Mammary epithelial cell (primary cell): Measurements from ENCODE around the gene RAB37.

Experiments
- EZH2 ChIP-seq: IDR thresholded peaks from 2 replicates; pipeline ENCODE4 v1.6.1; 2012; ENCODE audit warnings: low read length, inconsistent platforms, borderline replicate concordance
- TF ChIP-seq, protein P1 (sequence below), 2 donors: IDR thresholded peaks in 1 of 2; conservative IDR thresholded peaks in 1 of 2; 2 replicates each; pipeline ENCODE4 v1.5.1; 2011 to 2012; ENCODE audit warnings: inconsistent platforms in 2 of 2, low read length in 2 of 2, mild to moderate bottlenecking in 2 of 2, control low read depth in 1 of 2, low read depth in 1 of 2; ENCODE audit not compliant: insufficient read depth in 1 of 2; ENCODE audit errors: extremely low read depth in 1 of 2

DNA sequence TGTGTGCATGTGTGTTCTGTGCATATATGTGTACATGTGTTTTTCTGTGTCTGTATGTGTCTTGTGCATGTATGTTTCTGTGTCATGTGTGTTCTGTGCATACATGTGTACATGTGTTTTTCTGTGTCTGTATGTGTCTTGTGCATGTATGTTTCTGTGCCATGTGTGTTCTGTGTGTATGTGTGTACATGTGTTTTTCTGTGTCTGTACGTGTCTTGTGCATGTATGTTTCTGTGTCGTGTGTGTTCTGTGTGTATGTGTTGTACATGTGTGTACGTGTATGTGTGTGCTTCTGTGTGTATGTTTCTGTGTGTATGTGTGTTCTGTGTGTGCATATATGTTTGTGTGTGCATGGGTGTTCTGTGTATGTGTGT, 8.4 kb upstream of the RAB37 start:
- TF ChIP-seq, protein P1, sequence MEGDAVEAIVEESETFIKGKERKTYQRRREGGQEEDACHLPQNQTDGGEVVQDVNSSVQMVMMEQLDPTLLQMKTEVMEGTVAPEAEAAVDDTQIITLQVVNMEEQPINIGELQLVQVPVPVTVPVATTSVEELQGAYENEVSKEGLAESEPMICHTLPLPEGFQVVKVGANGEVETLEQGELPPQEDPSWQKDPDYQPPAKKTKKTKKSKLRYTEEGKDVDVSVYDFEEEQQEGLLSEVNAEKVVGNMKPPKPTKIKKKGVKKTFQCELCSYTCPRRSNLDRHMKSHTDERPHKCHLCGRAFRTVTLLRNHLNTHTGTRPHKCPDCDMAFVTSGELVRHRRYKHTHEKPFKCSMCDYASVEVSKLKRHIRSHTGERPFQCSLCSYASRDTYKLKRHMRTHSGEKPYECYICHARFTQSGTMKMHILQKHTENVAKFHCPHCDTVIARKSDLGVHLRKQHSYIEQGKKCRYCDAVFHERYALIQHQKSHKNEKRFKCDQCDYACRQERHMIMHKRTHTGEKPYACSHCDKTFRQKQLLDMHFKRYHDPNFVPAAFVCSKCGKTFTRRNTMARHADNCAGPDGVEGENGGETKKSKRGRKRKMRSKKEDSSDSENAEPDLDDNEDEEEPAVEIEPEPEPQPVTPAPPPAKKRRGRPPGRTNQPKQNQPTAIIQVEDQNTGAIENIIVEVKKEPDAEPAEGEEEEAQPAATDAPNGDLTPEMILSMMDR (conservative IDR thresholded peaks at IDR 0.05 in 1 of 2, IDR thresholded peaks at IDR 0.05 in 1 of 2; ENCODE audit: extremely low read depth in 1 of 2, insufficient read depth in 1 of 2, low read depth in 1 of 2, low read length in 2 of 2) = no peak
- TF ChIP-seq EZH2 = no peak
